Spleen (tissue), 11 donors: ENCODE results near the gene PTGES2. TPM values are rescaled to one million over a fixed set of nuclear protein-coding genes. Genes with fewer than 3 reads are reported as not detected.

Source experiments
- DNase-seq: peaks from one replicate; pipeline ENCODE4 v3.0.0-alpha.2; 2020
- H3K27ac ChIP-seq, 8 donors: fragments of 200-600 bp; sonication (generic) in 7 of 8; 1 replicate in 4 of 8; 2 replicates in 4 of 8; pipeline versions ENCODE4 v1.5.0 to v1.8.0; 2016 to 2021; ENCODE audit warnings: inconsistent platforms in 4 of 8, mild to moderate bottlenecking in 4 of 8, moderate library complexity in 1 of 8
- H3K27me3 ChIP-seq, 7 donors: fragments of 200-600 bp; sonication (generic) in 6 of 7; replicated peaks in 1 of 7; 1 replicate in 4 of 7; 2 replicates in 3 of 7; pipeline versions ENCODE4 v1.5.0 to v1.8.0; 2016 to 2021; ENCODE audit warnings: inconsistent platforms in 3 of 7, mild to moderate bottlenecking in 1 of 7
- H3K36me3 ChIP-seq, 6 donors: fragments of 200-600 bp; sonication (generic) in 5 of 6; 1 replicate in 4 of 6; 2 replicates in 2 of 6; pipeline versions ENCODE4 v1.5.0 to v1.8.0; 2016 to 2021; ENCODE audit warnings: inconsistent platforms in 2 of 6
- H3K4me1 ChIP-seq, 6 donors: fragments of 200-600 bp; sonication (generic) in 5 of 6; 1 replicate in 3 of 6; 2 replicates in 3 of 6; pipeline versions ENCODE4 v1.5.0 to v1.8.0; 2016 to 2021; ENCODE audit warnings: inconsistent platforms in 3 of 6
- H3K4me3 ChIP-seq, 8 donors: fragments of 200-600 bp; sonication (generic) in 7 of 8; 1 replicate in 4 of 8; 2 replicates in 4 of 8; pipeline versions ENCODE4 v1.5.0 to v1.8.0; 2016 to 2021; ENCODE audit warnings: inconsistent platforms in 4 of 8, mild to moderate bottlenecking in 4 of 8, moderate library complexity in 2 of 8
- H3K9me3 ChIP-seq, 8 donors: fragments of 200-600 bp; sonication (generic) in 7 of 8; 1 replicate in 4 of 8; 2 replicates in 4 of 8; pipeline versions ENCODE4 v1.5.0 to v1.8.0; 2016 to 2021; ENCODE audit warnings: inconsistent platforms in 4 of 8
- POLR2A ChIP-seq, 3 donors: fragments of 450-650 bp; IDR thresholded peaks; one replicate each; pipeline ENCODE4 v1.5.1; 2017; ENCODE audit warnings: antibody characterized with exemption in 3 of 3, mild to moderate bottlenecking in 1 of 3
- POLR2AphosphoS5 ChIP-seq, 3 donors: sonication (generic); formaldehyde crosslinking; IDR thresholded peaks; one replicate each; pipeline ENCODE4 v1.5.1; 2017; ENCODE audit warnings: antibody characterized with exemption in 3 of 3
- WGBS, 5 donors: extraction: QIAGEN DNeasy Blood & Tissue Kit in 3 of 5; methylation state at CpG; one replicate each; pipeline versions ENCODE4 v1.1.5 to v1.1.7; 2013 to 2018; 5-methylcytosine and 5-hydroxymethylcytosine counted together
- intact Hi-C: fragments of 100-400 bp; cut with DNase I; formaldehyde crosslinking; loops from one replicate; pipeline ENCODE4 v1.15.0; 2023; ENCODE audit warnings: low total_unique reads
- polyA plus RNA-seq, 3 donors: library from polyadenylated mRNA; stranded (reverse); fragments of 200-250 nt; gene quantifications; one replicate each; pipeline ENCODE4 v1.2.1, GENCODE V29; 2013
- total RNA-seq, 7 donors: library from RNA; depleted of rRNA in 3 of 7; stranded (reverse); fragments of >200 nt in 3 of 7; fragmentation: NEBNext Ultra II Directional in 4 of 7; extraction: Animal tissue kit (Norgen Biotek cat#: 25700) in 4 of 7; gene quantifications; one replicate each; pipeline versions ENCODE4 v1.1.0 to v1.2.1, GENCODE V29; 2016 to 2021
- TF ChIP-seq, protein P1 (sequence below), 11 experiments: fragments of 200-600 bp in 7 of 11; fragments of 450-650 bp in 4 of 11; sonication (generic) in 4 of 11; IDR thresholded peaks in 8 of 11; conservative IDR thresholded peaks in 3 of 11; 1 replicate in 7 of 11; 2 replicates in 4 of 11; pipeline versions ENCODE4 v1.4.0 to v1.8.0; 2016 to 2021; ENCODE audit warnings: antibody characterized with exemption in 11 of 11, inconsistent platforms in 4 of 11, mild to moderate bottlenecking in 1 of 11
- donor health status: healthy with polysubstance abuse.
- donor health status: DM: no; HTN: no; CAD: no; lungs with moderate emphysema.
- donor health status: DM: no; HTN: no; CAD: no.
- donor health status: Bipolar disorder and iron deficiency.
- donor health status: healthy.
- donor health status: DM: no; HTN: no; CAD: no.
- donor health status: DM: yes; HTN: yes; CAD: no.

The PTGES2 gene
- total and polyA plus RNA-seq, 10 donors: 45.2 to 71.2 (median 56.5) TPM

DNA sequence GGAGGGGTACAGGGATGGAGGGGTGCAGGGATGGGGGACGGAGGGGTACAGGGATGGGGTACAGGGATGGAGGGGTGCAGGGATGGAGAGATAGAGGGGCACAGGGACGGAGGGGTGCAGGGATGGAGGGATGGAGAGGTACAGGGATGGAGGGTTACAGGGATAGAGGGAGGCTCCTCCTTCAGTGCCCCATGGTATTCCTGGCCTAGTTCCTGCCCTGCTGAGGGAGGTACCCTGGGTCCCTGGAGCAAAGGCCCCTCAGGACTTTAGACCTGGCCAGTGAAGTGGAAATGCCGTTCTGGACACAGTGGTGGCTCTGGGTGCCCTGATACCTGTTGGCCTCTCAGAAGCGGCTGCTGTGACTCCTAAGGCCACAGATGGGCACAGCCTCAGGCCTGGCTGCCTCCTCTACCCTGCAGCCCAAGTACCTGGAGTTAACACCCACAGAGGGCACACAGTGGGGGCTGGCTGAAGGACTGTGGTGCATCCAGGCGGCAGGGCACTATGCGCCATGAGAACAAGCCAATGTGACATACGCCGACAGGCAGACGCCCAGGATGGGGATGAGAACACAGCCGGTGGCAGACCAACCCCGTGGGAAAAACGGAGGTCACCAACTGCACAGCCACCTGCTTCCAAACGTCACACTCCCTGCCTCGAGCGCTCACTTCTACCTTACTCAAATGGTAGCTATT, 8.4 kb downstream of the PTGES2 start:
- peak; percentile 68 for DNase-seq
- Histone ChIP-seq H3K4me3 (no peak overlapping the region), H3K27ac (no peak overlapping the region), H3K9me3 (no peaks in the 10 kb centered on the region), H3K4me1 (peaks cover 10 to 43% (median 37%) of the 10 kb centered on the region in 6 donors), H3K27me3 (no peaks in the 10 kb centered on the region), H3K36me3 (peaks cover 0 to 58% (median 44%) of the 10 kb centered on the region in 6 donors)
- intact Hi-C loops: no loop called here
- TF ChIP-seq POLR2A (IDR thresholded peaks at IDR 0.05) (no peak), POLR2AphosphoS5 (IDR thresholded peaks at IDR 0.05) (peak in 2 of 3 donors; percentile 24 to 49)
- TF ChIP-seq, protein P1, sequence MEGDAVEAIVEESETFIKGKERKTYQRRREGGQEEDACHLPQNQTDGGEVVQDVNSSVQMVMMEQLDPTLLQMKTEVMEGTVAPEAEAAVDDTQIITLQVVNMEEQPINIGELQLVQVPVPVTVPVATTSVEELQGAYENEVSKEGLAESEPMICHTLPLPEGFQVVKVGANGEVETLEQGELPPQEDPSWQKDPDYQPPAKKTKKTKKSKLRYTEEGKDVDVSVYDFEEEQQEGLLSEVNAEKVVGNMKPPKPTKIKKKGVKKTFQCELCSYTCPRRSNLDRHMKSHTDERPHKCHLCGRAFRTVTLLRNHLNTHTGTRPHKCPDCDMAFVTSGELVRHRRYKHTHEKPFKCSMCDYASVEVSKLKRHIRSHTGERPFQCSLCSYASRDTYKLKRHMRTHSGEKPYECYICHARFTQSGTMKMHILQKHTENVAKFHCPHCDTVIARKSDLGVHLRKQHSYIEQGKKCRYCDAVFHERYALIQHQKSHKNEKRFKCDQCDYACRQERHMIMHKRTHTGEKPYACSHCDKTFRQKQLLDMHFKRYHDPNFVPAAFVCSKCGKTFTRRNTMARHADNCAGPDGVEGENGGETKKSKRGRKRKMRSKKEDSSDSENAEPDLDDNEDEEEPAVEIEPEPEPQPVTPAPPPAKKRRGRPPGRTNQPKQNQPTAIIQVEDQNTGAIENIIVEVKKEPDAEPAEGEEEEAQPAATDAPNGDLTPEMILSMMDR (IDR thresholded peaks at IDR 0.05 in 8 of 11, conservative IDR thresholded peaks at IDR 0.05 in 3 of 11): peak in 1 of 11 experiments; percentile 13
- 77 to 90% (median 84%) methylated on average over 13 to 15 of the region's 15 CpGs for WGBS, 5 donors

GRCh38 chr9:128118472-128118857, 9.1 kb downstream of the PTGES2 start:
- H3K36me3 ChIP-seq: peaks cover 0 to 58% (median 41%) of the 10 kb centered on the region in 6 donors
- no peak overlapping the region for H3K27ac ChIP-seq
- H3K9me3 ChIP-seq: no peaks in the 10 kb centered on the region
- peak; percentile 19 for DNase-seq
- TF ChIP-seq POLR2AphosphoS5 (IDR thresholded peaks at IDR 0.05): no peak
- no peak for TF ChIP-seq POLR2A (IDR thresholded peaks at IDR 0.05)
- TF ChIP-seq, protein P1 (IDR thresholded peaks at IDR 0.05 in 8 of 11, conservative IDR thresholded peaks at IDR 0.05 in 3 of 11): no peak
- peaks cover 10 to 43% (median 37%) of the 10 kb centered on the region in 6 donors for H3K4me1 ChIP-seq
- no peak overlapping the region for H3K4me3 ChIP-seq
- intact Hi-C loops: no loop called here
- H3K27me3 ChIP-seq: no peaks in the 10 kb centered on the region
- WGBS, 5 donors: 53 to 68% (median 59%) methylated on average over 3 of the region's 3 CpGs

DNA sequence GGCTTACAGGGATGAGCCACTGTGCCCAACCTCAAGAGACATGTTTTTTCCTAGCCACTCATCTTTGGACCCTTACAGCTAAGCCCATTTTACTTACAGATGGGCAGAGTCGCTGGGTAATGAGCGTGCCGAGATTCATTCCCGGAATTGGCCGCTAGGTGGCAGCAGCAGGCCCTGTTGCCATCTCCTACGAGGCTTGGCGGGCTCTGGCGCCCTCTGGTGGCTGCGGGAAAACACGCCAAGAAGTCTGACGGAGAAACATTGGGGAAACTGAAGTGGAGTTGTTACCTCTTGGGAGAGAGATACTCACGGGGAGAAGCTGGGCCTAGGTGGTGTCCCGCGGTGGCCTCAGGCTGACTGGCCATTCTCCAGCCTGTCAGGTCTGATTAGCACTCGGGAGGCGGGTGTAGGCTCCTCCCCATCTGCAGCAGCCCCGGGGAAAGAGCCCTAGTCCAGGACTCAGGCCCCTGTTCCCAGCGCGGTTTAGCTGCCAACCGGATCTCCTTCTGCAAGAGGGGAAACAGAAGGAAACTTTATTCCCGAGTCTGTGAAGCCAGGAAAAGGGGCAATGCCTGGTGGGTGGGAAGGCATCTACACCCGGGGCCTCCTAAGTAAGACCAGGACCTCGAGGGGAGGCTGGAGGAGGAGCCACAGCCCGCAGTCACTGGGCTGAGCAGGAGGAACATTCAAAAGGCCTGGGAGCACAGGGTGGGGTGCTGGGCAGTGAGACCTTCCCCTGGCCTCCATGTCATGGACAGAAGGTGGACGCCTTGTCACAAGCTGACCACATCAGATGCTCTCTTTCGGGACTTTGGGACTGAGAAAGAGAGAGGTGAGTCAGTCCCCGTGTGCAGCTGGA, 9.7 kb downstream of the PTGES2 start:
- no peak overlapping the region for H3K27ac ChIP-seq
- peaks cover 0 to 57% (median 36%) of the 10 kb centered on the region in 6 donors for H3K36me3 ChIP-seq
- H3K4me1 ChIP-seq: peaks cover 10 to 43% (median 37%) of the 10 kb centered on the region in 6 donors
- 8 to 18% (median 16%) methylated on average over 24 to 27 of the region's 27 CpGs for WGBS, 5 donors
- TF ChIP-seq POLR2AphosphoS5 (IDR thresholded peaks at IDR 0.05): peak; percentile 79 to 83 (median 83)
- TF ChIP-seq POLR2A (IDR thresholded peaks at IDR 0.05): no peak
- TF ChIP-seq, protein P1 (IDR thresholded peaks at IDR 0.05 in 8 of 11, conservative IDR thresholded peaks at IDR 0.05 in 3 of 11): peak; percentile 99 to 100 (median 100)
- no peak overlapping the region for H3K4me3 ChIP-seq
- DNase-seq: peak; percentile 99
- intact Hi-C loops: no loop called here
- no peaks in the 10 kb centered on the region for H3K9me3 ChIP-seq
- no peaks in the 10 kb centered on the region for H3K27me3 ChIP-seq
